Tibial artery (tissue), 4 donors: ENCODE results near the gene RPL21.

Experiments
- DNase-seq, 2 donors: peaks; one replicate each; pipeline ENCODE4 v3.0.0-alpha.2; 2019
- H3K27ac ChIP-seq, 2 donors: fragments of 200-600 bp; sonication (generic) in 1 of 2; 1 replicate in 1 of 2; 2 replicates in 1 of 2; pipeline ENCODE4 v1.5.1; 2018 to 2019; ENCODE audit warnings: mild to moderate bottlenecking in 1 of 2
- H3K27me3 ChIP-seq, 2 donors: fragments of 200-600 bp; sonication (generic) in 1 of 2; one replicate each; pipeline versions ENCODE4 v1.5.1 to v1.6.0; 2016 to 2019
- H3K36me3 ChIP-seq, 3 donors: fragments of 200-600 bp; sonication (generic) in 2 of 3; one replicate each; pipeline ENCODE4 v1.5.1; 2016 to 2019; ENCODE audit warnings: mild to moderate bottlenecking in 2 of 3
- H3K4me1 ChIP-seq, 4 donors: fragments of 200-600 bp; sonication (generic) in 2 of 4; 1 replicate in 3 of 4; 2 replicates in 1 of 4; pipeline ENCODE4 v1.5.1; 2016 to 2019
- H3K4me3 ChIP-seq, 2 donors: fragments of 200-600 bp; sonication (generic) in 1 of 2; 1 replicate in 1 of 2; 2 replicates in 1 of 2; pipeline ENCODE4 v1.5.1; 2018 to 2019; ENCODE audit warnings: mild to moderate bottlenecking in 2 of 2
- H3K9me3 ChIP-seq, 3 donors: fragments of 200-600 bp; sonication (generic) in 1 of 3; one replicate each; pipeline ENCODE4 v1.5.1; 2016 to 2019
- CTCF ChIP-seq, 2 experiments: fragments of 200-600 bp in 1 of 2; fragments of 450-650 bp in 1 of 2; IDR thresholded peaks; one replicate each; pipeline ENCODE4 v1.5.1; 2017 to 2019; ENCODE audit warnings: antibody characterized with exemption in 2 of 2, mild to moderate bottlenecking in 1 of 2, moderate library complexity in 1 of 2
- intact Hi-C: fragments of 100-400 bp; cut with DNase I; formaldehyde crosslinking; loops from one replicate; pipeline ENCODE4 v1.15.0; 2023; ENCODE audit warnings: low total_unique reads

RPL21 gene

GRCh38 chr13:27251166-27252091 is at the start of gene RPL21:
Gene RPL21, plus strand, starts transcription at chr13:27251558. Its CDS starts 2,219 bp downstream, at chr13:27253777.
- Histone ChIP-seq H3K27ac (peak within 1 kb of the TSS; percentile 94 to 95), H3K4me1 (peaks cover 0 to 40% (median 29%) of the 10 kb centered on the region in 4 donors), H3K9me3 (no peaks in the 10 kb centered on the region), H3K4me3 (peak within 1 kb of the TSS; percentile 73 to 93), H3K36me3 (peaks cover 14 to 22% (median 18%) of the 10 kb centered on the region in 3 donors), H3K27me3 (no peaks in the 10 kb centered on the region)
- intact Hi-C loops: loop anchor here (1.0 to 5.0 kb wide), 2 partner anchors 20 to 79 kb away; partner anchors contain the start of gene USP12
- DNase-seq: peak; percentile 95 to 98
- no peak for TF ChIP-seq CTCF (IDR thresholded peaks at IDR 0.05)

GRCh38 chr13:27201661-27202060 is 49.7 kb upstream of the RPL21 start:
- intact Hi-C loops: no loop called here
- H3K9me3 ChIP-seq: no peaks in the 10 kb centered on the region
- TF ChIP-seq CTCF (IDR thresholded peaks at IDR 0.05): no peak

GRCh38 chr13:27203186-27203585 is 48.2 kb upstream of the RPL21 start:
- H3K4me1 ChIP-seq: no peaks in the 10 kb centered on the region
- peaks cover 0 to 2% (median 0%) of the 10 kb centered on the region in 3 donors for H3K9me3 ChIP-seq
- no peak for TF ChIP-seq CTCF (IDR thresholded peaks at IDR 0.05)
- H3K36me3 ChIP-seq: no peaks in the 10 kb centered on the region
- no peak overlapping the region for H3K4me3 ChIP-seq
- intact Hi-C loops: no loop called here
- H3K27ac ChIP-seq: no peak overlapping the region
- peaks cover 0 to 5% of the 10 kb centered on the region in 2 donors for H3K27me3 ChIP-seq
- DNase-seq: no peak

More at GRCh38 chr13:27201661-27202060, 49.7 kb upstream of the RPL21 start:
- H3K36me3 ChIP-seq: no peaks in the 10 kb centered on the region
- H3K27me3 ChIP-seq: peaks cover 0 to 5% of the 10 kb centered on the region in 2 donors
- no peaks in the 10 kb centered on the region for H3K4me1 ChIP-seq
- H3K4me3 ChIP-seq: no peak overlapping the region
- no peak for DNase-seq
- no peak overlapping the region for H3K27ac ChIP-seq

GRCh38 chr13:27203854-27204253 is 47.5 kb upstream of the RPL21 start:
- peaks cover 0 to 5% of the 10 kb centered on the region in 2 donors for H3K27me3 ChIP-seq
- peaks cover 0 to 8% (median 0%) of the 10 kb centered on the region in 3 donors for H3K9me3 ChIP-seq
- H3K4me1 ChIP-seq: no peaks in the 10 kb centered on the region
- H3K36me3 ChIP-seq: no peaks in the 10 kb centered on the region
- H3K27ac ChIP-seq: no peak overlapping the region
- H3K4me3 ChIP-seq: no peak overlapping the region
- TF ChIP-seq CTCF (IDR thresholded peaks at IDR 0.05): peak; percentile 6 to 24
- intact Hi-C loops: no loop called here
- no peak for DNase-seq

- Histone ChIP-seq H3K27ac (no peak overlapping the region), H3K9me3 (peaks cover 0 to 17% (median 0%) of the 10 kb centered on the region in 3 donors), H3K27me3 (no peaks in the 10 kb centered on the region), H3K4me3 (no peak overlapping the region), H3K4me1 (no peaks in the 10 kb centered on the region), H3K36me3 (no peaks in the 10 kb centered on the region)
- TF ChIP-seq CTCF (IDR thresholded peaks at IDR 0.05): no peak
- intact Hi-C loops: no loop called here
- no peak for DNase-seq
Observed at GRCh38 chr13:27208514-27208913, 42.8 kb upstream of the RPL21 start.
